GM18907 (cell line): ENCODE data around the gene KCNK3.

Experiments used
- ATAC-seq: cut with Tn5 transposase; IDR thresholded peaks from one replicate; pipeline ENCODE4 v1.9.1; 2021; ENCODE audit warnings: mild to moderate bottlenecking, moderate library complexity; ENCODE audit not compliant: unreplicated experiment

KCNK3 gene

GRCh38 chr2:26776195-26776800 lies 83.8 kb downstream of the KCNK3 start:
- no peak for ATAC-seq

DNA sequence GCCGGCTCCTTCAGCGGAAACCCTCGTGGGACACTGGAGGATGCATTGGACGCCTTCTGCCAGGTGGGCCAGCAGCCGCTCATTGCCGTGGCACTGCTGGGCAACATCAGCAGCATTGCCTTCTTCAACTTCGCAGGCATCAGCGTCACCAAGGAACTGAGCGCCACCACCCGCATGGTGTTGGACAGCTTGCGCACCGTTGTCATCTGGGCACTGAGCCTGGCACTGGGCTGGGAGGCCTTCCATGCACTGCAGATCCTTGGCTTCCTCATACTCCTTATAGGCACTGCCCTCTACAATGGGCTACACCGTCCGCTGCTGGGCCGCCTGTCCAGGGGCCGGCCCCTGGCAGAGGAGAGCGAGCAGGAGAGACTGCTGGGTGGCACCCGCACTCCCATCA lies 85.6 kb downstream of the KCNK3 start:
- ATAC-seq: no peak

DNA sequence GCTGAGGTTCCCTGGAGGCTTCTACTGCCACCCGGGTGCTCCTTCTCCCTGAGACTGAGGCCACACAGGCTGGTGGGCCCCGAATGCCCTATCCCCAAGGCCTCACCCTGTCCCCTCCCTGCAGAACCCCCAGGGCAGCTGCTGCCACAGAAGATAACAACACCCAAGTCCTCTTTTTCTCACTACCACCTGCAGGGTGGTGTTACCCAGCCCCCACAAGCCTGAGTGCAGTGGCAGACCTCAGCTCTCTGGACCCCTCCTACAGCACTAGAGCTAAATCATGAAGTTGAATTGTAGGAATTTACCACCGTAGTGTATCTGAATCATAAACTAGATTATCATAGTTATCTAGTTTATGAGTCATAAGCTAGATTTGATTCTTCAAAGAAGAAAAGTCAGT lies 86.0 kb downstream of the KCNK3 start:
- no peak for ATAC-seq

GRCh38 chr2:26780203-26780760 lies 87.8 kb downstream of the KCNK3 start:
- ATAC-seq: no peak
